Colonic mucosa (tissue), 4 donors: ENCODE results near the gene TNN. TPM values are rescaled to one million over a fixed set of nuclear protein-coding genes. Genes with fewer than 3 reads are reported as not detected.

Experiments used
- DNase-seq: peaks from one replicate; pipeline ENCODE4 v3.0.0-alpha.2; 2020
- H3K27ac ChIP-seq: fragments of 200-600 bp; one replicate; pipeline ENCODE4 v1.8.0; 2021
- H3K27me3 ChIP-seq: fragments of 200-600 bp; one replicate; pipeline ENCODE4 v1.8.0; 2021
- H3K36me3 ChIP-seq: fragments of 200-600 bp; one replicate; pipeline ENCODE4 v1.8.0; 2021
- H3K4me1 ChIP-seq: fragments of 200-600 bp; one replicate; pipeline ENCODE4 v1.8.0; 2021; ENCODE audit warnings: mild to moderate bottlenecking
- H3K4me3 ChIP-seq: fragments of 200-600 bp; one replicate; pipeline ENCODE4 v1.8.0; 2021
- H3K9ac ChIP-seq, 2 donors: one replicate each; pipeline ENCODE4 v1.7.0; 2013; ENCODE audit warnings: control low read depth in 2 of 2, low read depth in 2 of 2, low read length in 2 of 2
- H3K9me3 ChIP-seq: fragments of 200-600 bp; one replicate; pipeline ENCODE4 v1.8.0; 2021
- CTCF ChIP-seq: fragments of 200-600 bp; IDR thresholded peaks from one replicate; pipeline ENCODE4 v1.8.0; 2022; ENCODE audit warnings: antibody characterized with exemption, mild to moderate bottlenecking
- intact Hi-C: fragments of 100-400 bp; cut with DNase I; formaldehyde crosslinking; loops from one replicate; pipeline ENCODE4 v1.14.1; 2022
- total RNA-seq, 2 donors: library from RNA; stranded (reverse); fragmentation: NEBNext Ultra II Directional in 1 of 2; extraction: Animal tissue kit (Norgen Biotek cat#: 25700) in 1 of 2; gene quantifications; one replicate each; pipeline ENCODE4 v1.2.1, GENCODE V29; 2021
- donor health status: healthy.
- donor health status: DM: no; HTN: no; CAD: no.
- donor health status: DM: no; HTN: no; CAD: no.

TNN gene
- total RNA-seq, 2 donors from 2014 or later, result 0.07 to 0.13 TPM

GRCh38 chr1:175197531-175197930, 129.9 kb downstream of the TNN start:
- intact Hi-C loops, result no loop called here
- H3K36me3 ChIP-seq, result no peaks in the 10 kb centered on the region
- H3K27me3 ChIP-seq, result no peaks in the 10 kb centered on the region
- H3K4me3 ChIP-seq, result no peak overlapping the region
- H3K27ac ChIP-seq, result peak overlapping the region; percentile 46
- H3K9me3 ChIP-seq, result no peaks in the 10 kb centered on the region
- no peak overlapping the region for H3K9ac ChIP-seq
- TF ChIP-seq CTCF, result no peak
- no peak for DNase-seq
- H3K4me1 ChIP-seq, result peaks cover 4% of the 10 kb centered on the region

Other genes with a start within 250 kb of the TNN start
- gene CACYBP, start 67.9 kb upstream of the TNN start, total RNA-seq, result 100 to 1,000 TPM in 1 of 2 donors, 10 to 100 TPM in 1; 66.9 to 182 TPM
- 10 to 100 TPM; 30.4 to 36.2 TPM for gene MRPS14, start 44.4 kb upstream of the TNN start, total RNA-seq
- gene KIAA0040, start 124.9 kb downstream of the TNN start, total RNA-seq, result 10 to 100 TPM; 14.0 to 23.7 TPM